MCF 10A (cell line): ENCODE data around the gene RPAP2. TPM values are rescaled to one million over a fixed set of nuclear protein-coding genes. Genes with fewer than 3 reads are reported as not detected.

ENCODE experiments used
- BruUV-seq: library from RNA; stranded (reverse); fragments of 400-500 nt; replicated peaks from 2 replicates; lab custom pipeline; 2021; lab: Mats Ljungman, UMichigan
- CTCF ChIA-PET: fragments of 300-600 bp; sonication (Branson Sonifier 250); formaldehyde crosslinking; extraction: SDS; loops from one replicate; lab custom pipeline; 2021; ENCODE audit warnings: antibody characterized with exemption, inconsistent platforms; lab: Yijun Ruan, JAX
- POLR2A ChIA-PET: fragments of 300-600, 350-650 bp; sonication (Branson Sonifier 250); formaldehyde crosslinking; extraction: SDS; loops from one replicate; lab custom pipeline; 2020; ENCODE audit warnings: antibody characterized with exemption, inconsistent platforms; lab: Yijun Ruan, JAX
- DNase-seq: peaks from one replicate; pipeline ENCODE4 v3.0.0-alpha.2; 2018; ENCODE audit not compliant: unreplicated experiment
- H3K27ac Mint-ChIP-seq: one replicate; pipeline ENCODE4 v1.8.0; 2022; ENCODE audit warnings: mild to moderate bottlenecking, low read depth, mixed read lengths; ENCODE audit not compliant: unreplicated experiment
- H3K27me3 Mint-ChIP-seq: one replicate; pipeline ENCODE4 v1.8.0; 2022; ENCODE audit warnings: mixed read lengths; ENCODE audit not compliant: insufficient read depth, unreplicated experiment
- H3K36me3 Mint-ChIP-seq: one replicate; pipeline ENCODE4 v1.8.0; 2022; ENCODE audit warnings: mild to moderate bottlenecking, moderate library complexity, mixed read lengths; ENCODE audit not compliant: insufficient read depth, unreplicated experiment
- H3K4me1 Mint-ChIP-seq: one replicate; pipeline ENCODE4 v1.8.0; 2022; ENCODE audit warnings: mixed read lengths; ENCODE audit not compliant: insufficient read depth, unreplicated experiment
- H3K4me3 Mint-ChIP-seq: one replicate; pipeline ENCODE4 v1.8.0; 2022; ENCODE audit warnings: mild to moderate bottlenecking, moderate library complexity, mixed read lengths; ENCODE audit not compliant: unreplicated experiment
- H3K9me3 Mint-ChIP-seq: one replicate; pipeline ENCODE4 v1.8.0; 2022; ENCODE audit warnings: mixed read lengths; ENCODE audit not compliant: unreplicated experiment
- intact Hi-C: fragments of 100-400 bp; cut with micrococcal nuclease; formaldehyde crosslinking; loops from 2 replicates; pipeline ENCODE4 v1.14.1; 2022
- total RNA-seq: library from RNA; stranded (reverse); gene quantifications from 2 replicates; pipeline ENCODE4 v1.2.3, GENCODE V29; 2022
- TF ChIP-seq, protein P1 (sequence below): fragments of 200-600 bp; IDR thresholded peaks from one replicate; pipeline ENCODE4 v1.8.0; 2022; ENCODE audit warnings: antibody characterized with exemption, mild to moderate bottlenecking; ENCODE audit not compliant: unreplicated experiment

The RPAP2 gene
- total RNA-seq, 1 experiment from 2014 or later = 26.2 TPM

DNA sequence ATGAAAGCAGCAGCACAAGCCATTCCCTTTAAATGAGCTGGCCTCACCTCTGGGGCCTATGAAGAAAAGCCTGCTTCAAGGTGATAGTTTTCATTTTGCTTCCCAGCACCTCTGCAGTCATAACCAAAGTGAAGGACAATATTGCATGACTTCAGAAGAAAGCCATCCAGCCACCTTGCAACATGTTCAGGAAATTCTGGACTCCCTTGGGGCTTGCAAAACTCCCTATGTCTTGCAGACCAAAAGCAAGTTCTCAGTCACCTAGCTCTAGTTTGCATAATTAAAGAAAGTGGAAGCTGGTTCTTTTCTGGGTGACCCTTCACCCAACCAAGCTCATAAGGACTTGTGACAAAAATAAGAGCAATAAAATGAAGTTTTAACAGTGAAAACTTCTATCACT, 100.2 kb downstream of the RPAP2 start:
- no peaks in the 10 kb centered on the region for H3K4me1 Mint-ChIP-seq
- peaks cover 4% of the 10 kb centered on the region for H3K9me3 Mint-ChIP-seq
- no peak overlapping the region for H3K4me3 Mint-ChIP-seq
- H3K27me3 Mint-ChIP-seq = no peaks in the 10 kb centered on the region
- no TSS peak for BruUV-seq
- CTCF ChIA-PET = interaction anchor here (0.6 to 0.9 kb wide), 3 partner anchors 31 to 350 kb away, joined by 3 to 7 read pairs (median 3); no protein-coding TSS in a partner anchor
- intact Hi-C loops = no loop called here
- H3K36me3 Mint-ChIP-seq = no peaks in the 10 kb centered on the region
- TF ChIP-seq, protein P1, sequence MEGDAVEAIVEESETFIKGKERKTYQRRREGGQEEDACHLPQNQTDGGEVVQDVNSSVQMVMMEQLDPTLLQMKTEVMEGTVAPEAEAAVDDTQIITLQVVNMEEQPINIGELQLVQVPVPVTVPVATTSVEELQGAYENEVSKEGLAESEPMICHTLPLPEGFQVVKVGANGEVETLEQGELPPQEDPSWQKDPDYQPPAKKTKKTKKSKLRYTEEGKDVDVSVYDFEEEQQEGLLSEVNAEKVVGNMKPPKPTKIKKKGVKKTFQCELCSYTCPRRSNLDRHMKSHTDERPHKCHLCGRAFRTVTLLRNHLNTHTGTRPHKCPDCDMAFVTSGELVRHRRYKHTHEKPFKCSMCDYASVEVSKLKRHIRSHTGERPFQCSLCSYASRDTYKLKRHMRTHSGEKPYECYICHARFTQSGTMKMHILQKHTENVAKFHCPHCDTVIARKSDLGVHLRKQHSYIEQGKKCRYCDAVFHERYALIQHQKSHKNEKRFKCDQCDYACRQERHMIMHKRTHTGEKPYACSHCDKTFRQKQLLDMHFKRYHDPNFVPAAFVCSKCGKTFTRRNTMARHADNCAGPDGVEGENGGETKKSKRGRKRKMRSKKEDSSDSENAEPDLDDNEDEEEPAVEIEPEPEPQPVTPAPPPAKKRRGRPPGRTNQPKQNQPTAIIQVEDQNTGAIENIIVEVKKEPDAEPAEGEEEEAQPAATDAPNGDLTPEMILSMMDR = no peak
- POLR2A ChIA-PET = no interaction called here
- DNase-seq = peak; percentile 18
- H3K27ac Mint-ChIP-seq = no peak overlapping the region

GRCh38 chr1:92404661-92405060, 105.8 kb downstream of the RPAP2 start:
- Mint-ChIP-seq H3K36me3 (no peaks in the 10 kb centered on the region), H3K9me3 (peaks cover 8% of the 10 kb centered on the region), H3K4me3 (no peak overlapping the region), H3K27ac (no peak overlapping the region), H3K4me1 (no peaks in the 10 kb centered on the region), H3K27me3 (no peaks in the 10 kb centered on the region)
- DNase-seq = peak; percentile 39
- POLR2A ChIA-PET = no interaction called here
- BruUV-seq = no TSS peak
- intact Hi-C loops = no loop called here
- TF ChIP-seq, protein P1 = no peak
- CTCF ChIA-PET = interaction anchor here (0.6 kb wide), 1 partner anchor 187 kb away, joined by 4 read pairs; no protein-coding TSS in a partner anchor

- no TSS peak for BruUV-seq
- CTCF ChIA-PET = interaction anchor here (0.6 kb wide), 1 partner anchor 35 kb away, joined by 3 read pairs; no protein-coding TSS in a partner anchor
- H3K27me3 Mint-ChIP-seq = no peaks in the 10 kb centered on the region
- POLR2A ChIA-PET = interaction anchor here (0.9 kb wide), 1 partner anchor 11 kb away, joined by 3 read pairs; no protein-coding TSS in a partner anchor
- peaks cover 7% of the 10 kb centered on the region for H3K9me3 Mint-ChIP-seq
- H3K36me3 Mint-ChIP-seq = no peaks in the 10 kb centered on the region
- no peaks in the 10 kb centered on the region for H3K4me1 Mint-ChIP-seq
- DNase-seq = no peak
- no peak overlapping the region for H3K4me3 Mint-ChIP-seq
- intact Hi-C loops = no loop called here
- H3K27ac Mint-ChIP-seq = no peak overlapping the region
- TF ChIP-seq, protein P1 = no peak
These were observed 110.0 kb downstream of the RPAP2 start for GRCh38 chr1:92408825-92409224.

- ChIA-PET CTCF (no interaction called here), POLR2A (no interaction called here)
- Mint-ChIP-seq H3K4me3 (no peak overlapping the region), H3K9me3 (peaks cover 6% of the 10 kb centered on the region), H3K4me1 (no peaks in the 10 kb centered on the region), H3K36me3 (no peaks in the 10 kb centered on the region), H3K27ac (no peak overlapping the region), H3K27me3 (no peaks in the 10 kb centered on the region)
- no peak for DNase-seq
- TF ChIP-seq, protein P1 = no peak
- no TSS peak for BruUV-seq
- intact Hi-C loops = no loop called here
These were observed 111.2 kb downstream of the RPAP2 start for GRCh38 chr1:92409946-92410549.
